Measurements from ENCODE around the gene TMEM203.

DNA sequence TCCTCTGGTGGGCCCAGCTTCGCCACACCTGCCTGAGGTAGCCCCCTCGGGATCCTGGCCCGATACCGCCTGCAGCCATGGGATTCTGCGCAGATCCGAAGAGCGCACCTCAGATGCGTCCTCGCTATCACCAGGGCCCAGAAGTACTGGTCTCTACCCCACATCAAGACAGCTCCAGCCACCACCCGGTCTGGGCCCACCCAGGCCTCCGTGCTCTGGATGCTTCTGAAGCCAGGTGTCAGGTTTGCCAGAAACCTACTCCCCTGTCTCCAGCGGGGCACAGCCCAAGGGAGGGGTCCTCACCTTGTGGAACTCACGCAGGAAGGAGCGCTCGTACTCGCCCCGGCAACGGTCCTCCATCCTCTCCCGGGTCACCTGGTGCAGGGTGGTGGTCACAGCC lies 19.5 kb downstream of the TMEM203 start:
- TF ChIP-seq, protein P1, sequence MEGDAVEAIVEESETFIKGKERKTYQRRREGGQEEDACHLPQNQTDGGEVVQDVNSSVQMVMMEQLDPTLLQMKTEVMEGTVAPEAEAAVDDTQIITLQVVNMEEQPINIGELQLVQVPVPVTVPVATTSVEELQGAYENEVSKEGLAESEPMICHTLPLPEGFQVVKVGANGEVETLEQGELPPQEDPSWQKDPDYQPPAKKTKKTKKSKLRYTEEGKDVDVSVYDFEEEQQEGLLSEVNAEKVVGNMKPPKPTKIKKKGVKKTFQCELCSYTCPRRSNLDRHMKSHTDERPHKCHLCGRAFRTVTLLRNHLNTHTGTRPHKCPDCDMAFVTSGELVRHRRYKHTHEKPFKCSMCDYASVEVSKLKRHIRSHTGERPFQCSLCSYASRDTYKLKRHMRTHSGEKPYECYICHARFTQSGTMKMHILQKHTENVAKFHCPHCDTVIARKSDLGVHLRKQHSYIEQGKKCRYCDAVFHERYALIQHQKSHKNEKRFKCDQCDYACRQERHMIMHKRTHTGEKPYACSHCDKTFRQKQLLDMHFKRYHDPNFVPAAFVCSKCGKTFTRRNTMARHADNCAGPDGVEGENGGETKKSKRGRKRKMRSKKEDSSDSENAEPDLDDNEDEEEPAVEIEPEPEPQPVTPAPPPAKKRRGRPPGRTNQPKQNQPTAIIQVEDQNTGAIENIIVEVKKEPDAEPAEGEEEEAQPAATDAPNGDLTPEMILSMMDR (IDR thresholded peaks at IDR 0.05), result no peak
- TF ChIP-seq EP300 (IDR thresholded peaks at IDR 0.05), result no peak
- no peak for TF ChIP-seq POLR2A (IDR thresholded peaks at IDR 0.05)

Measured in tibial nerve (tissue), 4 donors.